ENCODE measurements around the gene ASNSD1.

Gene ASNSD1

GRCh38 chr2:189661148-189661956 lies at the start of gene ASNSD1:
ASNSD1 (plus strand) TSS chr2:189661459; CDS start chr2:189666133, 4,674 bp downstream.
- Histone ChIP-seq H3K4me3 (ENCODE audit: low read depth in 1 of 2, low read length in 2 of 2) (peak within 1 kb of the TSS; percentile 95 to 100), H3K27me3 (ENCODE audit: control insufficient read depth in 1 of 2, insufficient read depth in 2 of 2, low read length in 2 of 2) (no peaks in the 10 kb centered on the region), H3K9ac (ENCODE audit: low read depth in 1 of 2, low read length in 2 of 2) (peak within 1 kb of the TSS; percentile 98), H3K27ac (ENCODE audit: low read depth, low read length) (peak within 1 kb of the TSS; percentile 86), H3K36me3 (ENCODE audit: control insufficient read depth in 1 of 2, insufficient read depth in 2 of 2, low read length in 2 of 2) (peaks cover 0 to 4% of the 10 kb centered on the region in 2 donors), H3K9me3 (ENCODE audit: control insufficient read depth in 1 of 2, low read length in 2 of 2) (no peaks in the 10 kb centered on the region), H3K4me1 (ENCODE audit: control insufficient read depth in 1 of 2, insufficient read depth in 2 of 2, low read length in 2 of 2) (peaks cover 15 to 32% of the 10 kb centered on the region in 2 donors)

- peaks cover 6 to 17% of the 10 kb centered on the region in 2 donors for H3K4me1 ChIP-seq (ENCODE audit: control insufficient read depth in 1 of 2, insufficient read depth in 2 of 2, low read length in 2 of 2)
- H3K36me3 ChIP-seq (ENCODE audit: control insufficient read depth in 1 of 2, insufficient read depth in 2 of 2, low read length in 2 of 2) = no peaks in the 10 kb centered on the region
- no peaks in the 10 kb centered on the region for H3K27me3 ChIP-seq (ENCODE audit: control insufficient read depth in 1 of 2, insufficient read depth in 2 of 2, low read length in 2 of 2)
- no peak overlapping the region for H3K27ac ChIP-seq (ENCODE audit: low read depth, low read length)
- H3K4me3 ChIP-seq (ENCODE audit: low read depth in 1 of 2, low read length in 2 of 2) = peak overlapping the region; percentile 50 to 51
- peak overlapping the region in 1 of 2 donors; percentile 48 for H3K9ac ChIP-seq (ENCODE audit: low read depth in 1 of 2, low read length in 2 of 2)
- H3K9me3 ChIP-seq (ENCODE audit: control insufficient read depth in 1 of 2, low read length in 2 of 2) = no peaks in the 10 kb centered on the region
Measured at GRCh38 chr2:189613077-189613636, 48.1 kb upstream of the ASNSD1 start.

- Histone ChIP-seq H3K4me1 (ENCODE audit: control insufficient read depth in 1 of 2, insufficient read depth in 2 of 2, low read length in 2 of 2) (peaks cover 6 to 17% of the 10 kb centered on the region in 2 donors), H3K27me3 (ENCODE audit: control insufficient read depth in 1 of 2, insufficient read depth in 2 of 2, low read length in 2 of 2) (no peaks in the 10 kb centered on the region), H3K27ac (ENCODE audit: low read depth, low read length) (no peak overlapping the region), H3K4me3 (ENCODE audit: low read depth in 1 of 2, low read length in 2 of 2) (peak overlapping the region in 1 of 2 donors; percentile 51), H3K9ac (ENCODE audit: low read depth in 1 of 2, low read length in 2 of 2) (peak overlapping the region in 1 of 2 donors; percentile 48), H3K36me3 (ENCODE audit: control insufficient read depth in 1 of 2, insufficient read depth in 2 of 2, low read length in 2 of 2) (no peaks in the 10 kb centered on the region), H3K9me3 (ENCODE audit: control insufficient read depth in 1 of 2, low read length in 2 of 2) (no peaks in the 10 kb centered on the region)
Measured at GRCh38 chr2:189613650-189614420, 47.4 kb upstream of the ASNSD1 start.

- no peaks in the 10 kb centered on the region for H3K27me3 ChIP-seq (ENCODE audit: control insufficient read depth in 1 of 2, insufficient read depth in 2 of 2, low read length in 2 of 2)
- H3K36me3 ChIP-seq (ENCODE audit: control insufficient read depth in 1 of 2, insufficient read depth in 2 of 2, low read length in 2 of 2) = no peaks in the 10 kb centered on the region
- H3K9me3 ChIP-seq (ENCODE audit: control insufficient read depth in 1 of 2, low read length in 2 of 2) = no peaks in the 10 kb centered on the region
- no peak overlapping the region for H3K9ac ChIP-seq (ENCODE audit: low read depth in 1 of 2, low read length in 2 of 2)
- no peak overlapping the region for H3K27ac ChIP-seq (ENCODE audit: low read depth, low read length)
- H3K4me1 ChIP-seq (ENCODE audit: control insufficient read depth in 1 of 2, insufficient read depth in 2 of 2, low read length in 2 of 2) = peaks cover 6 to 17% of the 10 kb centered on the region in 2 donors
- H3K4me3 ChIP-seq (ENCODE audit: low read depth in 1 of 2, low read length in 2 of 2) = no peak overlapping the region
Measured at GRCh38 chr2:189614585-189614984, 46.7 kb upstream of the ASNSD1 start.

GRCh38 chr2:189618197-189618596 lies 43.1 kb upstream of the ASNSD1 start:
- Histone ChIP-seq H3K27ac (ENCODE audit: low read depth, low read length) (no peak overlapping the region), H3K27me3 (ENCODE audit: control insufficient read depth in 1 of 2, insufficient read depth in 2 of 2, low read length in 2 of 2) (no peaks in the 10 kb centered on the region), H3K9ac (ENCODE audit: low read depth in 1 of 2, low read length in 2 of 2) (no peak overlapping the region), H3K36me3 (ENCODE audit: control insufficient read depth in 1 of 2, insufficient read depth in 2 of 2, low read length in 2 of 2) (no peaks in the 10 kb centered on the region), H3K4me1 (ENCODE audit: control insufficient read depth in 1 of 2, insufficient read depth in 2 of 2, low read length in 2 of 2) (peaks cover 0 to 5% of the 10 kb centered on the region in 2 donors), H3K4me3 (ENCODE audit: low read depth in 1 of 2, low read length in 2 of 2) (no peak overlapping the region), H3K9me3 (ENCODE audit: control insufficient read depth in 1 of 2, low read length in 2 of 2) (no peaks in the 10 kb centered on the region)

- no peak overlapping the region for H3K27ac ChIP-seq (ENCODE audit: low read depth, low read length)
- H3K9ac ChIP-seq (ENCODE audit: low read depth in 1 of 2, low read length in 2 of 2) = no peak overlapping the region
- H3K4me1 ChIP-seq (ENCODE audit: control insufficient read depth in 1 of 2, insufficient read depth in 2 of 2, low read length in 2 of 2) = no peaks in the 10 kb centered on the region
- H3K4me3 ChIP-seq (ENCODE audit: low read depth in 1 of 2, low read length in 2 of 2) = no peak overlapping the region
- H3K36me3 ChIP-seq (ENCODE audit: control insufficient read depth in 1 of 2, insufficient read depth in 2 of 2, low read length in 2 of 2) = no peaks in the 10 kb centered on the region
- no peaks in the 10 kb centered on the region for H3K27me3 ChIP-seq (ENCODE audit: control insufficient read depth in 1 of 2, insufficient read depth in 2 of 2, low read length in 2 of 2)
- H3K9me3 ChIP-seq (ENCODE audit: control insufficient read depth in 1 of 2, low read length in 2 of 2) = no peaks in the 10 kb centered on the region
Measured at GRCh38 chr2:189621781-189622180, 39.5 kb upstream of the ASNSD1 start.

GRCh38 chr2:189623049-189623448 lies 38.2 kb upstream of the ASNSD1 start:
- Histone ChIP-seq H3K4me3 (ENCODE audit: low read depth in 1 of 2, low read length in 2 of 2) (no peak overlapping the region), H3K27me3 (ENCODE audit: control insufficient read depth in 1 of 2, insufficient read depth in 2 of 2, low read length in 2 of 2) (no peaks in the 10 kb centered on the region), H3K9me3 (ENCODE audit: control insufficient read depth in 1 of 2, low read length in 2 of 2) (no peaks in the 10 kb centered on the region), H3K9ac (ENCODE audit: low read depth in 1 of 2, low read length in 2 of 2) (no peak overlapping the region), H3K27ac (ENCODE audit: low read depth, low read length) (no peak overlapping the region), H3K4me1 (ENCODE audit: control insufficient read depth in 1 of 2, insufficient read depth in 2 of 2, low read length in 2 of 2) (no peaks in the 10 kb centered on the region), H3K36me3 (ENCODE audit: control insufficient read depth in 1 of 2, insufficient read depth in 2 of 2, low read length in 2 of 2) (no peaks in the 10 kb centered on the region)

GRCh38 chr2:189624648-189625355 lies 36.5 kb upstream of the ASNSD1 start:
- H3K27me3 ChIP-seq (ENCODE audit: control insufficient read depth in 1 of 2, insufficient read depth in 2 of 2, low read length in 2 of 2) = no peaks in the 10 kb centered on the region
- no peaks in the 10 kb centered on the region for H3K36me3 ChIP-seq (ENCODE audit: control insufficient read depth in 1 of 2, insufficient read depth in 2 of 2, low read length in 2 of 2)
- H3K9ac ChIP-seq (ENCODE audit: low read depth in 1 of 2, low read length in 2 of 2) = no peak overlapping the region
- H3K4me1 ChIP-seq (ENCODE audit: control insufficient read depth in 1 of 2, insufficient read depth in 2 of 2, low read length in 2 of 2) = no peaks in the 10 kb centered on the region
- H3K9me3 ChIP-seq (ENCODE audit: control insufficient read depth in 1 of 2, low read length in 2 of 2) = no peaks in the 10 kb centered on the region
- H3K4me3 ChIP-seq (ENCODE audit: low read depth in 1 of 2, low read length in 2 of 2) = no peak overlapping the region
- no peak overlapping the region for H3K27ac ChIP-seq (ENCODE audit: low read depth, low read length)

- H3K4me1 ChIP-seq (ENCODE audit: control insufficient read depth in 1 of 2, insufficient read depth in 2 of 2, low read length in 2 of 2) = no peaks in the 10 kb centered on the region
- H3K4me3 ChIP-seq (ENCODE audit: low read depth in 1 of 2, low read length in 2 of 2) = no peak overlapping the region
- no peaks in the 10 kb centered on the region for H3K9me3 ChIP-seq (ENCODE audit: control insufficient read depth in 1 of 2, low read length in 2 of 2)
- no peak overlapping the region for H3K9ac ChIP-seq (ENCODE audit: low read depth in 1 of 2, low read length in 2 of 2)
- H3K27ac ChIP-seq (ENCODE audit: low read depth, low read length) = no peak overlapping the region
- no peaks in the 10 kb centered on the region for H3K27me3 ChIP-seq (ENCODE audit: control insufficient read depth in 1 of 2, insufficient read depth in 2 of 2, low read length in 2 of 2)
- no peaks in the 10 kb centered on the region for H3K36me3 ChIP-seq (ENCODE audit: control insufficient read depth in 1 of 2, insufficient read depth in 2 of 2, low read length in 2 of 2)
Measured at GRCh38 chr2:189625636-189626035, 35.6 kb upstream of the ASNSD1 start.
